Parathyroid adenoma (tissue), 2 donors: ENCODE data around the gene PIP4P1.
"Not testable (repeated sequence)": the region's sequence is repeated elsewhere in the genome, so short reads cannot be mapped to it uniquely, and the experiment has no call there.

Source experiments
- H2AFZ ChIP-seq: fragments of 300-600 bp; sonication (generic); one replicate; pipeline ENCODE4 v1.7.0; 2017; ENCODE audit warnings: antibody characterized with exemption, mild to moderate bottlenecking
- H3K27ac ChIP-seq: fragments of 300-600 bp; sonication (generic); one replicate; pipeline ENCODE4 v1.7.0; 2017
- H3K27me3 ChIP-seq: fragments of 300-600 bp; sonication (generic); one replicate; pipeline ENCODE4 v1.7.0; 2017; ENCODE audit warnings: low read length; ENCODE audit not compliant: control insufficient read depth, insufficient read depth
- H3K36me3 ChIP-seq: fragments of 300-600 bp; sonication (generic); one replicate; pipeline ENCODE4 v1.7.0; 2017; ENCODE audit warnings: low read length; ENCODE audit not compliant: control insufficient read depth, insufficient read depth
- H3K4me1 ChIP-seq: fragments of 300-600 bp; sonication (generic); one replicate; pipeline ENCODE4 v1.7.0; 2017; ENCODE audit warnings: control low read depth
- H3K4me2 ChIP-seq: fragments of 300-600 bp; sonication (generic); one replicate; pipeline ENCODE4 v1.7.0; 2017; ENCODE audit warnings: low read length
- H3K4me3 ChIP-seq: fragments of 300-600 bp; sonication (generic); one replicate; pipeline ENCODE4 v1.7.0; 2017; ENCODE audit warnings: low read depth, low read length
- H3K79me2 ChIP-seq: fragments of 300-600 bp; sonication (generic); one replicate; pipeline ENCODE4 v1.7.0; 2017; ENCODE audit warnings: control low read depth
- H3K9ac ChIP-seq: fragments of 300-600 bp; sonication (generic); one replicate; pipeline ENCODE4 v1.7.0; 2017; ENCODE audit warnings: mild to moderate bottlenecking
- H3K9me3 ChIP-seq: fragments of 300-600 bp; sonication (generic); one replicate; pipeline ENCODE4 v1.7.0; 2017; ENCODE audit warnings: low read length; ENCODE audit not compliant: control insufficient read depth
- CTCF ChIP-seq: fragments of 300-600 bp; sonication (generic); IDR thresholded peaks from one replicate; pipeline ENCODE4 v1.7.0; 2017; ENCODE audit warnings: antibody characterized with exemption, mild to moderate bottlenecking
- donor health status: primary hyperparathyroidism.

The PIP4P1 gene

GRCh38 chr14:20461225-20462141 is at the start of gene PIP4P1:
TSS of gene PIP4P1 (minus strand) at chr14:20461434. CDS start at chr14:20461325, 109 bp downstream.
- Histone ChIP-seq H3K9me3 (no peaks in the 10 kb centered on the region), H3K4me1 (peaks cover 7% of the 10 kb centered on the region), H2AFZ (peak within 1 kb of the TSS; percentile 81), H3K79me2 (peaks cover 2% of the 10 kb centered on the region), H3K9ac (peak within 1 kb of the TSS; percentile 65), H3K36me3 (no peaks in the 10 kb centered on the region), H3K4me3 (peak within 1 kb of the TSS; percentile 90), H3K27me3 (no peaks in the 10 kb centered on the region), H3K27ac (peak within 1 kb of the TSS; percentile 71), H3K4me2 (peak within 1 kb of the TSS; percentile 87)
- no peak for TF ChIP-seq CTCF

GRCh38 chr14:20508367-20508766 is 47.1 kb upstream of the PIP4P1 start:
- Histone ChIP-seq H3K9ac (no peak overlapping the region), H3K36me3 (no peaks in the 10 kb centered on the region), H3K27ac (no peak overlapping the region), H3K4me2 (no peak overlapping the region), H3K4me3 (no peak overlapping the region), H3K79me2 (no peaks in the 10 kb centered on the region), H2AFZ (no peak overlapping the region), H3K27me3 (no peaks in the 10 kb centered on the region), H3K9me3 (no peaks in the 10 kb centered on the region), H3K4me1 (no peaks in the 10 kb centered on the region)
- TF ChIP-seq CTCF, result no peak

GRCh38 chr14:20507537-20507936 is 46.3 kb upstream of the PIP4P1 start:
- not testable (repeated sequence) for H2AFZ ChIP-seq, H3K9ac ChIP-seq, H3K36me3 ChIP-seq, H3K4me1 ChIP-seq, H3K4me2 ChIP-seq, H3K27ac ChIP-seq, H3K79me2 ChIP-seq, H3K27me3 ChIP-seq, H3K9me3 ChIP-seq, H3K4me3 ChIP-seq

- not testable (repeated sequence) for H3K4me1 ChIP-seq, H3K79me2 ChIP-seq, H3K27ac ChIP-seq, H3K9me3 ChIP-seq, H3K4me2 ChIP-seq, H3K9ac ChIP-seq, H3K4me3 ChIP-seq, H3K36me3 ChIP-seq, H2AFZ ChIP-seq, H3K27me3 ChIP-seq
Observed at GRCh38 chr14:20506752-20507151, 45.5 kb upstream of the PIP4P1 start.

- H3K4me1 ChIP-seq, H3K9ac ChIP-seq, H3K4me2 ChIP-seq, H3K79me2 ChIP-seq, H3K36me3 ChIP-seq, H3K9me3 ChIP-seq, H3K27ac ChIP-seq, H3K27me3 ChIP-seq, H3K4me3 ChIP-seq, H2AFZ ChIP-seq: not testable (repeated sequence)
Observed at GRCh38 chr14:20506276-20506675, 45.0 kb upstream of the PIP4P1 start.

GRCh38 chr14:20503898-20504297 is 42.7 kb upstream of the PIP4P1 start:
- H3K36me3 ChIP-seq, result no peaks in the 10 kb centered on the region
- no peak overlapping the region for H3K9ac ChIP-seq
- H3K27me3 ChIP-seq, result no peaks in the 10 kb centered on the region
- no peak overlapping the region for H2AFZ ChIP-seq
- no peak overlapping the region for H3K4me3 ChIP-seq
- TF ChIP-seq CTCF, result no peak
- no peak overlapping the region for H3K4me2 ChIP-seq
- no peaks in the 10 kb centered on the region for H3K9me3 ChIP-seq
- no peaks in the 10 kb centered on the region for H3K4me1 ChIP-seq
- no peak overlapping the region for H3K27ac ChIP-seq
- H3K79me2 ChIP-seq, result no peaks in the 10 kb centered on the region
